ENCODE results near the gene FLNB.

DNA sequence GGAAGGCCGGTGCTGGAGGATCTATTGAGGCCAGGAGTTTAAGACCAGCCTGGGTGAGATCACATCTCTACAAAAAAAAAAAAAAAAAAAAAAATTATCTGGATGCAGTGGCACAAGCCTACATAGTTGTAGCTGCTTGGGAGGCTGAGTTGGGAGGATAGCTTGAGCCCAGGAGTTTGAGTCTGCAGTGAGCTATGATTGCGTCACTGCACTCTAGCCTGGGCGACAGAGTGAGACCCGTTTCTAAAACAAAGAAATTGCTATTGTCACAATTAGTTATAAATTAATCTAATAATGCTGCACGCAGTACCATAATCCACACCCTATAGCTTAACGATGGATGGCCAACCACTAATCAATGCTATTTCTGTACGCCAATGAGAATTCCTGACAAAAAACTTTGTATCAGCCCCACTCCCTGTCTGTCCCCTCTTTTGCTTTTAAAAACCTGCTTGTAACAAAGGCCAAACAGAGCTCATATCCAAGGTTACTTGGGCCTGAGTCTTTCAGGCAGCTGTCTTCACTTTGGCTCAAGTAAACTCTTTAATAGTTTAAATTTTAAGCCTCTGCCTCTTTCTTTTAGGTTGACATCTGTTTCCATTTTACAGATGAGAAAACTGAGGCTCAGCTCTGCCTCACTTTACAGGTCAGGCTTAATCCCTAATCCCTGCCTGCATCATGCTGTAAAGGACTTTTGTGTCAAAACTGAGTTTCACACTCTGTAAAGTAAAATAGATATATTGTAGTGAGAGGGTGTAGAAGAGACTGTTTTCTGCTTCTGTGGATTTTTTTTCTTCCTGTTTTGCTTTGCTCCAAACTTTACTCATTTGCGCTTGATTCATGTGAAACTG lies 10.9 kb downstream of the FLNB start:
- TF ChIP-seq, protein P1, sequence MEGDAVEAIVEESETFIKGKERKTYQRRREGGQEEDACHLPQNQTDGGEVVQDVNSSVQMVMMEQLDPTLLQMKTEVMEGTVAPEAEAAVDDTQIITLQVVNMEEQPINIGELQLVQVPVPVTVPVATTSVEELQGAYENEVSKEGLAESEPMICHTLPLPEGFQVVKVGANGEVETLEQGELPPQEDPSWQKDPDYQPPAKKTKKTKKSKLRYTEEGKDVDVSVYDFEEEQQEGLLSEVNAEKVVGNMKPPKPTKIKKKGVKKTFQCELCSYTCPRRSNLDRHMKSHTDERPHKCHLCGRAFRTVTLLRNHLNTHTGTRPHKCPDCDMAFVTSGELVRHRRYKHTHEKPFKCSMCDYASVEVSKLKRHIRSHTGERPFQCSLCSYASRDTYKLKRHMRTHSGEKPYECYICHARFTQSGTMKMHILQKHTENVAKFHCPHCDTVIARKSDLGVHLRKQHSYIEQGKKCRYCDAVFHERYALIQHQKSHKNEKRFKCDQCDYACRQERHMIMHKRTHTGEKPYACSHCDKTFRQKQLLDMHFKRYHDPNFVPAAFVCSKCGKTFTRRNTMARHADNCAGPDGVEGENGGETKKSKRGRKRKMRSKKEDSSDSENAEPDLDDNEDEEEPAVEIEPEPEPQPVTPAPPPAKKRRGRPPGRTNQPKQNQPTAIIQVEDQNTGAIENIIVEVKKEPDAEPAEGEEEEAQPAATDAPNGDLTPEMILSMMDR (IDR thresholded peaks at IDR 0.05; ENCODE audit: insufficient read depth, low read depth, low read length): no peak
- TF ChIP-seq EZH2 (IDR thresholded peaks at IDR 0.05; ENCODE audit: insufficient read depth, low read length): no peak
